Measurements from ENCODE around the gene FLT1. TPM values are rescaled to one million over a fixed set of nuclear protein-coding genes. Genes with fewer than 3 reads are reported as not detected.

The FLT1 gene
- total RNA-seq, 1 donor from 2014 or later, result not detected

GRCh38 chr13:28376604-28377003, 118.3 kb downstream of the FLT1 start:
- no peak for TF ChIP-seq CTCF (IDR thresholded peaks at IDR 0.05; ENCODE audit: insufficient read depth, low read length, severe bottlenecking)
- FAIRE-seq, result no peak
- no peak for DNase-seq (ENCODE audit: low read depth)
- H3K36me3 ChIP-seq (ENCODE audit: control insufficient read depth, insufficient read depth, low read length), result no peaks in the 10 kb centered on the region
- H3K27me3 ChIP-seq (ENCODE audit: control insufficient read depth, insufficient read depth, low read length), result no peaks in the 10 kb centered on the region
- H3K4me3 ChIP-seq (ENCODE audit: low read depth, low read length), result no peak overlapping the region

- no peak for DNase-seq (ENCODE audit: low read depth)
- no peaks in the 10 kb centered on the region for H3K27me3 ChIP-seq (ENCODE audit: control insufficient read depth, insufficient read depth, low read length)
Observed at GRCh38 chr13:28375250-28375930, 119.5 kb downstream of the FLT1 start.

DNA sequence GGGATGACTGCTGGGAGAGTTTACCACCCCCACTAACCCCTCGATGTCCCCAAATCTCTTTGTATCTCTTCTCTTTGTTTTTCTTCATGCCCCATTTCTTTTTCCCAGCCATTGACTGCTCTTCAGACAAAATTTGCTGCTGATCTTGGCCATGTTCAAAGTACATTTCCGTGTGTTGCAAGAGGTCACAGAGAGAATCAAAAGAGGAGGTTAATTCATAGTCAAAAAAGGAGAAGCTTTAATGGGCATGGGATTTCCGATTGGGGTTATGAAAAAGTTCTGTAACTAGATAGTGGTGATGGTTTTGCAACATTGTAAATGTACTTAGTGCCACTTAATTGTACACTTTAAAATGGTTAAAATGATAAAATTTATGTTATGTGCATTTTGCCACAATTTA, 121.1 kb downstream of the FLT1 start:
- FAIRE-seq, result no peak

More at GRCh38 chr13:28375250-28375930, 119.5 kb downstream of the FLT1 start:
- Histone ChIP-seq H3K36me3 (ENCODE audit: control insufficient read depth, insufficient read depth, low read length) (no peaks in the 10 kb centered on the region), H3K4me3 (ENCODE audit: low read depth, low read length) (no peak overlapping the region)
- peak; percentile 7 for FAIRE-seq
- no peak for TF ChIP-seq CTCF (IDR thresholded peaks at IDR 0.05; ENCODE audit: insufficient read depth, low read length, severe bottlenecking)

DNA sequence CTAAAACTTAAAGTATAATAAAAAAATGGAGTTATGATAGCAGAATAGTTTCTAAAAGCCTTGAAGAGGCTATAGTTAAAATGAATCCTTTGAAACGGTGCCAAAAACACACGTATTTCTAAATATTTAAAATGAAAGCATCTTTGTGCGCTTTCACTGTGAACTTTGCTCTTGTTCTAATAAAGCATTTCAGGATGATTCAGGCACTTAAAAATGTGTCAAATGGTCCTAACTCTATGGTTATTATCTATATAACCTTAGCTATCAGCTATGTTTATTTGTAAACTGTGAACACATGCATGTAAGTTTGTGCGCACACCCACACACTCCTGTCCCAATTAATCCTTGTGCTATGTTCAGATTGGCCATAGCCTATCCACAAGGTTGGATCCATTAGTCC, 124.5 kb downstream of the FLT1 start:
- no peaks in the 10 kb centered on the region for H3K36me3 ChIP-seq (ENCODE audit: control insufficient read depth, insufficient read depth, low read length)
- H3K27me3 ChIP-seq (ENCODE audit: control insufficient read depth, insufficient read depth, low read length), result no peaks in the 10 kb centered on the region
- DNase-seq (ENCODE audit: low read depth) (no peak), FAIRE-seq (no peak)
- H3K4me3 ChIP-seq (ENCODE audit: low read depth, low read length), result no peak overlapping the region
- TF ChIP-seq CTCF (IDR thresholded peaks at IDR 0.05; ENCODE audit: insufficient read depth, low read length, severe bottlenecking), result no peak

More for the DNA sequence above, 121.1 kb downstream of the FLT1 start:
- no peak for DNase-seq (ENCODE audit: low read depth)
- Histone ChIP-seq H3K27me3 (ENCODE audit: control insufficient read depth, insufficient read depth, low read length) (no peaks in the 10 kb centered on the region), H3K36me3 (ENCODE audit: control insufficient read depth, insufficient read depth, low read length) (no peaks in the 10 kb centered on the region), H3K4me3 (ENCODE audit: low read depth, low read length) (no peak overlapping the region)
- TF ChIP-seq CTCF (IDR thresholded peaks at IDR 0.05; ENCODE audit: insufficient read depth, low read length, severe bottlenecking), result no peak

GRCh38 chr13:28358708-28359107, 136.2 kb downstream of the FLT1 start:
- TF ChIP-seq CTCF (IDR thresholded peaks at IDR 0.05; ENCODE audit: insufficient read depth, low read length, severe bottlenecking), result no peak
- Histone ChIP-seq H3K27me3 (ENCODE audit: control insufficient read depth, insufficient read depth, low read length) (no peaks in the 10 kb centered on the region), H3K4me3 (ENCODE audit: low read depth, low read length) (no peak overlapping the region), H3K36me3 (ENCODE audit: control insufficient read depth, insufficient read depth, low read length) (no peaks in the 10 kb centered on the region)
- DNase-seq (ENCODE audit: low read depth), result no peak
- no peak for FAIRE-seq

- FAIRE-seq (no peak), DNase-seq (ENCODE audit: low read depth) (no peak)
- Histone ChIP-seq H3K36me3 (ENCODE audit: control insufficient read depth, insufficient read depth, low read length) (no peaks in the 10 kb centered on the region), H3K27me3 (ENCODE audit: control insufficient read depth, insufficient read depth, low read length) (no peaks in the 10 kb centered on the region), H3K4me3 (ENCODE audit: low read depth, low read length) (no peak overlapping the region)
- TF ChIP-seq CTCF (IDR thresholded peaks at IDR 0.05; ENCODE audit: insufficient read depth, low read length, severe bottlenecking), result no peak
Observed at GRCh38 chr13:28357911-28358433, 137.0 kb downstream of the FLT1 start.

All from bronchial epithelial cell (primary cell).